Gastroesophageal sphincter (tissue), 4 donors: ENCODE data around the gene EMILIN3. TPM values are rescaled to one million over a fixed set of nuclear protein-coding genes. Genes with fewer than 3 reads are reported as not detected.

Experiments used
- ATAC-seq: fragments of 150-250 bp; one replicate; pipeline ENCODE4 v1.9.1; 2016; ENCODE audit warnings: mild to moderate bottlenecking, moderate library complexity
- H3K27ac ChIP-seq, 4 donors: fragments of 200-600 bp; sonication (generic) in 3 of 4; 1 replicate in 3 of 4; 2 replicates in 1 of 4; pipeline ENCODE4 v1.5.1; 2016 to 2019
- H3K27me3 ChIP-seq: fragments of 200-600 bp; sonication (generic); one replicate; pipeline ENCODE4 v1.5.1; 2019
- H3K36me3 ChIP-seq, 2 donors: fragments of 200-600 bp; sonication (generic); one replicate each; pipeline ENCODE4 v1.5.1; 2019; ENCODE audit warnings: control low read depth in 1 of 2
- H3K4me1 ChIP-seq, 3 donors: fragments of 200-600 bp; sonication (generic); 1 replicate in 2 of 3; 2 replicates in 1 of 3; pipeline ENCODE4 v1.5.1; 2016 to 2019; ENCODE audit warnings: control low read depth in 2 of 3
- H3K4me3 ChIP-seq, 2 donors: fragments of 200-600 bp; sonication (generic); one replicate each; pipeline ENCODE4 v1.5.1; 2019; ENCODE audit warnings: mild to moderate bottlenecking in 1 of 2, moderate library complexity in 1 of 2
- H3K9me3 ChIP-seq, 3 donors: fragments of 200-600 bp; sonication (generic); one replicate each; pipeline ENCODE4 v1.5.1; 2017 to 2019; ENCODE audit warnings: control low read depth in 2 of 3
- CTCF ChIP-seq, 4 experiments: fragments of 200-600 bp in 2 of 4; fragments of 450-650 bp in 2 of 4; sonication (generic) in 1 of 4; IDR thresholded peaks; one replicate each; pipeline ENCODE4 v1.5.1; 2017 to 2019; ENCODE audit warnings: antibody characterized with exemption in 4 of 4, mild to moderate bottlenecking in 2 of 4, moderate library complexity in 2 of 4
- EP300 ChIP-seq: sonication (generic); formaldehyde crosslinking; IDR thresholded peaks from one replicate; pipeline ENCODE4 v1.6.1; 2017; ENCODE audit warnings: antibody characterized with exemption, mild to moderate bottlenecking
- POLR2A ChIP-seq, 2 donors: fragments of 450-650 bp; IDR thresholded peaks; one replicate each; pipeline ENCODE4 v1.6.1; 2017; ENCODE audit warnings: antibody characterized with exemption in 2 of 2, mild to moderate bottlenecking in 2 of 2, moderate library complexity in 1 of 2
- POLR2AphosphoS5 ChIP-seq: sonication (generic); formaldehyde crosslinking; IDR thresholded peaks from one replicate; pipeline ENCODE4 v1.6.1; 2017; ENCODE audit warnings: antibody characterized with exemption
- WGBS, 2 donors: methylation state at CpG; one replicate each; pipeline ENCODE4 v1.1.5; 2018; ENCODE audit warnings: low coverage in 1 of 2; 5-methylcytosine and 5-hydroxymethylcytosine counted together
- total RNA-seq, 4 donors: library from RNA; depleted of rRNA; stranded (reverse); fragments of >200 nt; gene quantifications; one replicate each; pipeline ENCODE4 v1.1.0, GENCODE V29; 2016

EMILIN3 gene
- total RNA-seq, 4 donors from 2014 or later: 1.1 to 3.6 (median 2.9) TPM

- peaks cover 0 to 65% of the 10 kb centered on the region in 2 donors for H3K36me3 ChIP-seq
- TF ChIP-seq POLR2A (IDR thresholded peaks at IDR 0.05): no peak
- no peak for TF ChIP-seq EP300
- no peak for TF ChIP-seq POLR2AphosphoS5
- no peak for TF ChIP-seq CTCF (IDR thresholded peaks at IDR 0.05)
- H3K9me3 ChIP-seq: no peaks in the 10 kb centered on the region
- no peaks in the 10 kb centered on the region for H3K27me3 ChIP-seq
- H3K4me1 ChIP-seq: no peaks in the 10 kb centered on the region
- no CpG with 5 or more reads among the region's 7 CpGs for WGBS, 2 donors
- ATAC-seq: no peak
- no peak overlapping the region for H3K27ac ChIP-seq
- no peak overlapping the region for H3K4me3 ChIP-seq
Measured at GRCh38 chr20:41349943-41350342, 16.7 kb downstream of the EMILIN3 start.

- no peaks in the 10 kb centered on the region for H3K9me3 ChIP-seq
- H3K27me3 ChIP-seq: no peaks in the 10 kb centered on the region
- TF ChIP-seq CTCF (IDR thresholded peaks at IDR 0.05) (no peak), EP300 (no peak), POLR2A (IDR thresholded peaks at IDR 0.05) (no peak), POLR2AphosphoS5 (no peak)
- peaks cover 0 to 65% of the 10 kb centered on the region in 2 donors for H3K36me3 ChIP-seq
- WGBS, 2 donors: 75 to 94% methylated on average over 2 of the region's 2 CpGs
- H3K4me1 ChIP-seq: no peaks in the 10 kb centered on the region
- no peak overlapping the region for H3K27ac ChIP-seq
- no peak for ATAC-seq
- no peak overlapping the region for H3K4me3 ChIP-seq
Measured at GRCh38 chr20:41349266-41349665, 17.4 kb downstream of the EMILIN3 start.

- no peak overlapping the region for H3K4me3 ChIP-seq
- WGBS, 2 donors: 73 to 90% methylated on average over 2 of the region's 13 CpGs
- no peaks in the 10 kb centered on the region for H3K27me3 ChIP-seq
- no peak for TF ChIP-seq EP300
- no peak for TF ChIP-seq POLR2A (IDR thresholded peaks at IDR 0.05)
- peaks cover 0 to 59% of the 10 kb centered on the region in 2 donors for H3K36me3 ChIP-seq
- no peaks in the 10 kb centered on the region for H3K4me1 ChIP-seq
- H3K9me3 ChIP-seq: no peaks in the 10 kb centered on the region
- ATAC-seq: no peak
- H3K27ac ChIP-seq: no peak overlapping the region
Measured at GRCh38 chr20:41348430-41349172, 18.0 kb downstream of the EMILIN3 start.

- 69 to 86% methylated on average over 3 to 7 of the region's 13 CpGs for WGBS, 2 donors
- no peak for ATAC-seq
- H3K9me3 ChIP-seq: no peaks in the 10 kb centered on the region
- TF ChIP-seq EP300 (no peak), POLR2A (IDR thresholded peaks at IDR 0.05) (no peak), POLR2AphosphoS5 (no peak), CTCF (IDR thresholded peaks at IDR 0.05) (no peak)
- H3K27ac ChIP-seq: no peak overlapping the region
- peaks cover 0 to 52% of the 10 kb centered on the region in 2 donors for H3K36me3 ChIP-seq
- H3K27me3 ChIP-seq: no peaks in the 10 kb centered on the region
- no peak overlapping the region for H3K4me3 ChIP-seq
- H3K4me1 ChIP-seq: no peaks in the 10 kb centered on the region
Measured at GRCh38 chr20:41347523-41348429, 18.8 kb downstream of the EMILIN3 start.

- ATAC-seq: no peak
- TF ChIP-seq POLR2AphosphoS5 (no peak), EP300 (no peak), CTCF (IDR thresholded peaks at IDR 0.05) (no peak), POLR2A (IDR thresholded peaks at IDR 0.05) (no peak)
- no peak overlapping the region for H3K4me3 ChIP-seq
- no peak overlapping the region for H3K27ac ChIP-seq
- peaks cover 0 to 19% (median 3%) of the 10 kb centered on the region in 3 donors for H3K4me1 ChIP-seq
- H3K9me3 ChIP-seq: no peaks in the 10 kb centered on the region
- 95% methylated on average over 4 of the region's 17 CpGs; no CpG with 5 or more reads in 1 of the 2 donors for WGBS, 2 donors
- H3K36me3 ChIP-seq: peaks cover 0 to 36% of the 10 kb centered on the region in 2 donors
- H3K27me3 ChIP-seq: no peaks in the 10 kb centered on the region
Measured at GRCh38 chr20:41345729-41346067, 20.9 kb downstream of the EMILIN3 start.
